ENCODE results near the gene GGA2. TPM values are rescaled to one million over a fixed set of nuclear protein-coding genes. Genes with fewer than 3 reads are reported as not detected.

Gene GGA2
- total RNA-seq, 1 donor from 2014 or later, result 180 TPM

- no peak overlapping the region for H3K27ac Mint-ChIP-seq
- no peaks in the 10 kb centered on the region for H3K4me1 ChIP-seq
- no peaks in the 10 kb centered on the region for H3K4me1 Mint-ChIP-seq
- no peak overlapping the region for H3K4me3 ChIP-seq
- no peak for DNase-seq (ENCODE audit: low spot score)
- no peak overlapping the region for H3K9ac ChIP-seq
- no peaks in the 10 kb centered on the region for H3K9me3 ChIP-seq (ENCODE audit: low read depth)
- H3K27ac ChIP-seq, result no peak overlapping the region
- no peak overlapping the region for H3K4me3 Mint-ChIP-seq
- no peak overlapping the region for H3K4me2 ChIP-seq
- no peaks in the 10 kb centered on the region for H3K36me3 ChIP-seq
- H3K9me3 Mint-ChIP-seq, result no peaks in the 10 kb centered on the region
- H4K20me1 ChIP-seq (ENCODE audit: low read depth), result peaks cover 5% of the 10 kb centered on the region
- H3K79me2 ChIP-seq (ENCODE audit: low read depth), result no peaks in the 10 kb centered on the region
- H3K27me3 ChIP-seq, result no peaks in the 10 kb centered on the region
- no peaks in the 10 kb centered on the region for H3K27me3 Mint-ChIP-seq (ENCODE audit: insufficient read depth, low read depth)
- H3F3A ChIP-seq (ENCODE audit: low read depth), result no peaks in the 10 kb centered on the region
- TF ChIP-seq, protein P1, sequence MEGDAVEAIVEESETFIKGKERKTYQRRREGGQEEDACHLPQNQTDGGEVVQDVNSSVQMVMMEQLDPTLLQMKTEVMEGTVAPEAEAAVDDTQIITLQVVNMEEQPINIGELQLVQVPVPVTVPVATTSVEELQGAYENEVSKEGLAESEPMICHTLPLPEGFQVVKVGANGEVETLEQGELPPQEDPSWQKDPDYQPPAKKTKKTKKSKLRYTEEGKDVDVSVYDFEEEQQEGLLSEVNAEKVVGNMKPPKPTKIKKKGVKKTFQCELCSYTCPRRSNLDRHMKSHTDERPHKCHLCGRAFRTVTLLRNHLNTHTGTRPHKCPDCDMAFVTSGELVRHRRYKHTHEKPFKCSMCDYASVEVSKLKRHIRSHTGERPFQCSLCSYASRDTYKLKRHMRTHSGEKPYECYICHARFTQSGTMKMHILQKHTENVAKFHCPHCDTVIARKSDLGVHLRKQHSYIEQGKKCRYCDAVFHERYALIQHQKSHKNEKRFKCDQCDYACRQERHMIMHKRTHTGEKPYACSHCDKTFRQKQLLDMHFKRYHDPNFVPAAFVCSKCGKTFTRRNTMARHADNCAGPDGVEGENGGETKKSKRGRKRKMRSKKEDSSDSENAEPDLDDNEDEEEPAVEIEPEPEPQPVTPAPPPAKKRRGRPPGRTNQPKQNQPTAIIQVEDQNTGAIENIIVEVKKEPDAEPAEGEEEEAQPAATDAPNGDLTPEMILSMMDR (IDR thresholded peaks at IDR 0.05), result no peak
- TF ChIP-seq EZH2 (IDR thresholded peaks at IDR 0.05) (no peak), EZH2phosphoT487 (IDR thresholded peaks at IDR 0.05) (no peak)
- H2AFZ ChIP-seq (replicated peaks), result no peak overlapping the region
- peaks cover 4% of the 10 kb centered on the region for H3K36me3 Mint-ChIP-seq
These were observed 22.2 kb upstream of the GGA2 start for GRCh38 chr16:23532448-23532847.

DNA sequence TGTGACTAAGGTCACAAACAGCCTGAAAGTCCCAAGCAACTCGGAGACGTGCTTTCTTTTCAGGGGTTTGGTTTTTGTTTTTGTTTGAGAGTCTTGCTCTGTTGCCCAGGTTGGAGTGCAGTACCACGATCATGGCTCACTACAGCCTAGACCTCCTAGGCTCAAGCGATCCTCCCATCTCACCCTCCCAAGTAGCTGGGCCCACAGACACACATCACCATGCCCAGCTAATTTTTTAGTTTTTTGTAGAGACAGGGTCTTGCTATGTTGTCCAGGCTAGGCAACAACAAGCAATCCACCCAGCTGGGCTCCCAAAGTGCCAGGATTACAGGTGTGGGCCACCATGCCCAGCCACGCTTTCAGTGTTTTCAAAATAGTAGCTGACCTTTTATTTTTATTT is 19.8 kb upstream of the GGA2 start:
- Histone ChIP-seq H3F3A (ENCODE audit: low read depth) (no peaks in the 10 kb centered on the region), H3K4me3 (no peak overlapping the region), H3K9me3 (ENCODE audit: low read depth) (no peaks in the 10 kb centered on the region), H3K27ac (no peak overlapping the region), H3K4me2 (no peak overlapping the region), H3K9ac (no peak overlapping the region), H4K20me1 (ENCODE audit: low read depth) (peaks cover 5% of the 10 kb centered on the region), H3K36me3 (no peaks in the 10 kb centered on the region), H3K79me2 (ENCODE audit: low read depth) (no peaks in the 10 kb centered on the region), H3K4me1 (no peaks in the 10 kb centered on the region), H2AFZ (replicated peaks) (no peak overlapping the region), H3K27me3 (no peaks in the 10 kb centered on the region)
- H3K27ac Mint-ChIP-seq, result no peak overlapping the region
- no peaks in the 10 kb centered on the region for H3K27me3 Mint-ChIP-seq (ENCODE audit: insufficient read depth, low read depth)
- TF ChIP-seq, protein P1 (IDR thresholded peaks at IDR 0.05), result no peak
- TF ChIP-seq EZH2 (IDR thresholded peaks at IDR 0.05), result no peak
- TF ChIP-seq EZH2phosphoT487 (IDR thresholded peaks at IDR 0.05), result no peak
- H3K9me3 Mint-ChIP-seq, result no peaks in the 10 kb centered on the region
- no peaks in the 10 kb centered on the region for H3K4me1 Mint-ChIP-seq
- H3K4me3 Mint-ChIP-seq, result no peak overlapping the region
- peaks cover 10% of the 10 kb centered on the region for H3K36me3 Mint-ChIP-seq
- DNase-seq (ENCODE audit: low spot score), result no peak

GRCh38 chr16:23528644-23529310 is 18.5 kb upstream of the GGA2 start:
- Histone ChIP-seq H4K20me1 (ENCODE audit: low read depth) (peaks cover 2% of the 10 kb centered on the region), H3K36me3 (no peaks in the 10 kb centered on the region), H3K4me3 (no peak overlapping the region), H3K4me2 (no peak overlapping the region), H3K9ac (no peak overlapping the region), H3K79me2 (ENCODE audit: low read depth) (no peaks in the 10 kb centered on the region), H3K27ac (no peak overlapping the region), H3K9me3 (ENCODE audit: low read depth) (no peaks in the 10 kb centered on the region), H3F3A (ENCODE audit: low read depth) (no peaks in the 10 kb centered on the region), H3K27me3 (no peaks in the 10 kb centered on the region), H3K4me1 (no peaks in the 10 kb centered on the region), H2AFZ (replicated peaks) (no peak overlapping the region)
- TF ChIP-seq, protein P1 (IDR thresholded peaks at IDR 0.05), result no peak
- TF ChIP-seq EZH2phosphoT487 (IDR thresholded peaks at IDR 0.05), result no peak
- TF ChIP-seq EZH2 (IDR thresholded peaks at IDR 0.05), result no peak
- Mint-ChIP-seq H3K4me3 (no peak overlapping the region), H3K4me1 (no peaks in the 10 kb centered on the region), H3K27ac (peak overlapping the region; percentile 11), H3K36me3 (peaks cover 13% of the 10 kb centered on the region), H3K9me3 (no peaks in the 10 kb centered on the region), H3K27me3 (ENCODE audit: insufficient read depth, low read depth) (no peaks in the 10 kb centered on the region)
- DNase-seq (ENCODE audit: low spot score), result no peak
